ENCODE results near the gene LRRC25. TPM values are rescaled to one million over a fixed set of nuclear protein-coding genes. Genes with fewer than 3 reads are reported as not detected.
A peak's percentile ranks its signal among the peaks of the same experiment; 100 is the strongest.
"Not testable (repeated sequence)": the region's sequence is repeated elsewhere in the genome, so short reads cannot be mapped to it uniquely, and the experiment has no call there.

LRRC25 gene
- total RNA-seq, 1 donor from 2014 or later, result not detected

- TF ChIP-seq CTCF (IDR thresholded peaks at IDR 0.05; ENCODE audit: insufficient read depth, low read length, severe bottlenecking), result no peak
- FAIRE-seq (no peak), DNase-seq (ENCODE audit: low read depth) (peak; percentile 64)
- H3K27me3 ChIP-seq (ENCODE audit: control insufficient read depth, insufficient read depth, low read length), result no peaks in the 10 kb centered on the region
- no peak overlapping the region for H3K4me3 ChIP-seq (ENCODE audit: low read depth, low read length)
- H3K36me3 ChIP-seq (ENCODE audit: control insufficient read depth, insufficient read depth, low read length), result no peaks in the 10 kb centered on the region
These were observed 31.4 kb downstream of the LRRC25 start for GRCh38 chr19:18366021-18366435.

GRCh38 chr19:18364826-18365528 is 32.4 kb downstream of the LRRC25 start:
- H3K27me3 ChIP-seq (ENCODE audit: control insufficient read depth, insufficient read depth, low read length), result no peaks in the 10 kb centered on the region
- DNase-seq (ENCODE audit: low read depth) (peak; percentile 96), FAIRE-seq (peak; percentile 28)
- TF ChIP-seq CTCF (IDR thresholded peaks at IDR 0.05; ENCODE audit: insufficient read depth, low read length, severe bottlenecking), result no peak
- no peaks in the 10 kb centered on the region for H3K36me3 ChIP-seq (ENCODE audit: control insufficient read depth, insufficient read depth, low read length)
- H3K4me3 ChIP-seq (ENCODE audit: low read depth, low read length), result no peak overlapping the region

DNA sequence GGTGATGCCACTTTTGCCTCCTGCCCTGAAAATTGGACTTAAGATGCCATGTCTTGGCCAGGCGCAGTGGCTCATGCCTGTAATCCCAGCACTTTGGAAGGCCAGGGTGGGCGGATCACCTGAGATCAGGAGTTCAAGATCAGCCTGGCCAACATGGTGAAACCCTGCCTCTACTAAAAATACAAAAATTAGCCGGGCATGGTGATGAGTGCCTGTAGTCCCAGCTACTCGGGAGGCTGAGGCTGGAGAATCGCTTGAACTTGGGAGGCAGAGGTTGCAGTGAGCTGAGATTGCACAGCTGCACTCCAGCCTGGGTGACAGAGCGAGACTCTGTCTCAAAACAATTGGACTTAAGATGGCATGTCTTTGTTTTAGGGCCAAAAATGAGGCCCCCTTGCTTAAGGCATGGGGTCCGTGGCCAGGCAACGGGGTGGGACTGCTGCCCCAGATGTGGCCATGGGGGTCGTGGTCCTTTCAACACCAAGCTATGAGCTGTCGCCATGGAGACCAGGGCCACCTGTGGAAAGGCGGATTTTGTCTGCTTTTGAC is 33.1 kb downstream of the LRRC25 start:
- H3K4me3 ChIP-seq (ENCODE audit: low read depth, low read length); H3K36me3 ChIP-seq (ENCODE audit: control insufficient read depth, insufficient read depth, low read length); DNase-seq (ENCODE audit: low read depth); H3K27me3 ChIP-seq (ENCODE audit: control insufficient read depth, insufficient read depth, low read length); FAIRE-seq: not testable (repeated sequence)

GRCh38 chr19:18363787-18364186 is 33.6 kb downstream of the LRRC25 start:
- FAIRE-seq (no peak), DNase-seq (ENCODE audit: low read depth) (no peak)
- TF ChIP-seq CTCF (IDR thresholded peaks at IDR 0.05; ENCODE audit: insufficient read depth, low read length, severe bottlenecking), result no peak

DNA sequence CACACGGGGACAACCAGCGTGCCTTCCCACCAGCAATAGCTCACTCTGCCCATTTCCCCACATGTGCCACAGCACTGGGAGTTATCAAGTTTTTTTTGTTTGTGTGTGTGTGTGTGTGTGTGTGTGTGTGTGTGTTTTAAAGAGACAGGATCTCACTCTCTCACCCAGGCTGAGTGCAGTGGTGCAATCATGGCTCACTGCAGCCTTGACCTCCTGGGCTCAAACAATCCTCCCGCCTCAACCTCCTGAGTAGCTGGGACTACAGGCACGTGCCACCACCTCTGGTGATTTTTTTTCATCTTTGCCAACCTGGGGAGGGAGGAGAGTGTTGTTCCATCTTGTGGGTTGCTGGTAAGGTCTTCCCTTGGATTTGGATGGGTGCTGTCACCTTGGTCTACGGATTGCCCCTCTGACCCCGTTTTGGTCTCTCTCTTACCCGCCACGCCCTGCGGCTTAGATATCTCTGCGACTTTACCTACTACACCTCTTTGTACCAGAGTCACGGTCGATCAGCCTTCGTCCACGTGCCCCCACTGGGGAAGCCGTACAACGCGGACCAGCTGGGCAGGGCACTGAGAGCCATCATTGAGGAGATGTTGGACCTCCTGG is 34.4 kb downstream of the LRRC25 start:
- FAIRE-seq, result no peak
- DNase-seq (ENCODE audit: low read depth), result no peak

More at GRCh38 chr19:18363787-18364186, 33.6 kb downstream of the LRRC25 start:
- Histone ChIP-seq H3K4me3 (ENCODE audit: low read depth, low read length) (no peak overlapping the region), H3K36me3 (ENCODE audit: control insufficient read depth, insufficient read depth, low read length) (no peaks in the 10 kb centered on the region), H3K27me3 (ENCODE audit: control insufficient read depth, insufficient read depth, low read length) (no peaks in the 10 kb centered on the region)

More for the DNA sequence above, 34.4 kb downstream of the LRRC25 start:
- Histone ChIP-seq H3K27me3 (ENCODE audit: control insufficient read depth, insufficient read depth, low read length) (no peaks in the 10 kb centered on the region), H3K4me3 (ENCODE audit: low read depth, low read length) (no peak overlapping the region), H3K36me3 (ENCODE audit: control insufficient read depth, insufficient read depth, low read length) (no peaks in the 10 kb centered on the region)
- TF ChIP-seq CTCF (IDR thresholded peaks at IDR 0.05; ENCODE audit: insufficient read depth, low read length, severe bottlenecking), result no peak

All from bronchial epithelial cell (primary cell).